NCI-H1694 (cell line): ENCODE measurements around the gene ETHE1.

Experiments used
- DNase-seq: peaks from one replicate; lab custom pipeline; 2025; lab: John Stamatoyannopoulos, UW

ETHE1 gene

GRCh38 chr19:43464134-43464775, 62.7 kb downstream of the ETHE1 start:
- no peak for DNase-seq

- DNase-seq, result peak; percentile 61
Measured at GRCh38 chr19:43463381-43464133, 63.4 kb downstream of the ETHE1 start.

GRCh38 chr19:43462785-43463380, 64.1 kb downstream of the ETHE1 start:
- no peak for DNase-seq

GRCh38 chr19:43462383-43462782, 64.6 kb downstream of the ETHE1 start:
- DNase-seq, result no peak

DNA sequence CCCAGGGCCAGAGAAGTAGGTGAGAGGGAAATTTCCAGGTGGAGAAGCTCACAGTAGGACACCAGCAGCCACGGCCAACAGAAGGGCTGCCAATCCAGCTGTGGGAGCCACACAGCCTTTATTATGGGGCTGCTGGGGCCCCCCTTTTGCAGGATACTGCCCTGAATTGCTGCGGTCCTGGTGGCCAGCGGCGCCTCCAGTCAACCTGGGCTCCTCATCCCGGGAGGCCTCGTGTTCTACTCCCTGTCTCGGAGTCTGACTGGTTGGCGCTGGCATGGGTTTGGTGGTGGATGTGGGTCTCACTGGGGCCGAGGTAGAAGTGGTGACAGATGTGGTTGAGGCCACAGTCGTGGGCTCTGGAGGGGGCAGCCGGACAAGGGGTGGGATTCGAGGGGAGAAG, 65.7 kb downstream of the ETHE1 start:
- DNase-seq, result no peak

DNA sequence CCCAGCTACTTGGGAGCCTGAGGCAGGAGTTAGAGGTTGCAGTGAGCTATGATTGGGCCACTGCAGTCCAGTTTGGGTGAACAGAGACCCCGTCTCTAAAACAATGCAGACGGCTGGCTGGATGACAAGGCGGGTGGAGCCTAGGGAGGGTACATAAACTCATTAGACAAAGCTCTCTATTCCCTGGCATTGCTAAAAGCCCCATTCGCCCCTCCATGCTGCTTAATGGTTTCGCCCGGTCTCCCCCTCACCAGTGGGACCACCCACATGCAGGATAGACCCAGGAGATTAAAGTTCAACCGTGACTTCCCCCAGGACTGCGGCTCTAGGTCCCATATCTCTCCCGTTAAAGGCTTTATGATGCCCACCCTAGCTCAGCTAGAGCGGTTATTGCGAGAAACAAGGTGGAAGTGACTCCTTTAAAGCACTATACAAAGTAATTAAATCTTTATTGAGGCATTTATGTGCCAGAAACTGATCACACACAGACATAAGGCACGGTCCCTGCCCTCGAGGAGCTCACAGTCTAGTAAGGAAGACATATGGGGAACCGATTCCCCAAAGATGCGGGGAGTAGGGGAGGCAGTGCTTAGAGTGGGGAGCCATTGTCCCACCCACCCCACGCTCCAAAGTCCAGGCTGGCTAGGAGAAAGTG, 66.5 kb downstream of the ETHE1 start:
- no peak for DNase-seq

- no peak for DNase-seq
Measured at GRCh38 chr19:43457809-43458208, 69.2 kb downstream of the ETHE1 start.
